SKM-1 treated with dmso at 0.1 percent for 144 hours (cell line): ENCODE data around the gene AMMECR1.
"Not testable (repeated sequence)": the region's sequence is repeated elsewhere in the genome, so short reads cannot be mapped to it uniquely, and the experiment has no call there.

ENCODE experiments used
- DNase-seq: peaks from one replicate; lab custom pipeline; 2025; ENCODE audit not compliant: unreplicated experiment; lab: John Stamatoyannopoulos, UW

AMMECR1 gene

GRCh38 chrX:110259117-110259516, 58.8 kb downstream of the AMMECR1 start:
- DNase-seq = no peak

DNA sequence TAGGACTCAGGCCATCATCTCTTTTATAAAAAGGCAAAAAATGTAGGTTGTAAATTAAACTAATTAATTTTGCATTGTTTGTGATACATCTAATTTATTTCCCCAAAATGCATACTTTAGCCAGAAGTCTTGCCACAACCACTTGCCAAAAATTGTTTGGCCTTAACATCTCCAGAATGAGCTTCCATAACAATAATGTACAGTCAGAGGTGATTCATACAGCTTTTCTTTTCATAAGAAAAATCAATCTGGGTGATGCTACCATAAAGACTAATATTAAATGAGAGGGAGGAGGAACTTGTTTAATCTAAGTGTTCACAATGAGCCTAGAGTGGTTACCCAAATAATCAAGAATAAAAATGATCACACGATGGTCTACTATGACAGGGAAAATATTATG, 59.3 kb downstream of the AMMECR1 start:
- DNase-seq = no peak

DNA sequence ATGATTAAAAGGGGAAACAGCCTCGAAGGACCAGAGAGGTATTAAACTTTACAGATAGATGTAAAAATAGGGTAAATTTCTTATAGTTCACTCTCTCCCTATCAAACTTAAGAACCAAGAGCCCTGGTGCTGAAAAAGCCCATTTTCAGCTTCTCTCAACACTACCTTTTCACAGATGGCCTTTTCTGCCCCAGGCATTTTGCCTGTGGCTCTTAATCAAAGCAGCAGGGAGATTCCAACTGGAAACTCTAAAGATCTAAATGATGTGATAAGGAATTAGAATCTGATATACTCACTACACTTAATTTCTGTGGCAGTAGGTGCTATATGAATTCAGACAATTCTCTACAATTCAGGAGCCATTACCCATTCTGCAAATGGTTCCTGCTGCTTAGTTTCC, 60.0 kb downstream of the AMMECR1 start:
- DNase-seq = no peak

DNA sequence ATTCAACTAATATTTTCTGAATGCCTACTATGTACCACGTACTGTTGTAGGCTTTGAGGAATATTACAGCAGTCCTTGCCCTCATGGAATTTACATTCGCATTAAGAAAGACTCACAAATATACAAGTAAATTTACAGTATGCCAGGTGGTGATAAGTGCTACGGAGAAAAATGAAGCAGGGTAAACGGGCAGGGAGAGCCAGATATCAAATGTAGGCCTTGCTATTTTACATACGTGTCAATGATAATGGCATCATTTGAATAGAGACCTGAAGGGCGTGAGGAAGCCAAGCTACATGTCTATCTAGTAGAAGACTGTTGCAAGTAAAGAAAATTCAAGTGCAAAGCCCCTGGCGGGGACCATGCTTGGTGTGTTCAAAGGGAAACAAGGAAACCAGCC, 65.2 kb downstream of the AMMECR1 start:
- DNase-seq = no peak

DNA sequence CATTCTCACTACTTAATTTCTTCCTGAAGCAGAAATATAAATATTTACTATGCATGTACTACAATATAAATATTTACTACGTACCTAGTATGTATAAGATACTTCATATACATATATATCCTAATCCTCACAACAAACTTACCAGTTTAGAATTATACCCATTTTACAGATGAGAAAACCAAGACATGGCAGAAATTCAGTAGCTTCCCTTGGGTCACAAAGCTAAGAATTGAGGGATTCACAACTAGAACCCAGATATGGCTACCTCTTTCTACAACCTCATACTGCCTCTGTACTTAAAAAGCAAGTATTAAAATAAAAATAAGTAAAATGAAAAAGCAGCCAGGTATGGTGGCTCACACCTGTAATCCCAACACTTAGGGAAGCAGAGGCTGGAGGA, 65.9 kb downstream of the AMMECR1 start:
- DNase-seq = no peak

DNA sequence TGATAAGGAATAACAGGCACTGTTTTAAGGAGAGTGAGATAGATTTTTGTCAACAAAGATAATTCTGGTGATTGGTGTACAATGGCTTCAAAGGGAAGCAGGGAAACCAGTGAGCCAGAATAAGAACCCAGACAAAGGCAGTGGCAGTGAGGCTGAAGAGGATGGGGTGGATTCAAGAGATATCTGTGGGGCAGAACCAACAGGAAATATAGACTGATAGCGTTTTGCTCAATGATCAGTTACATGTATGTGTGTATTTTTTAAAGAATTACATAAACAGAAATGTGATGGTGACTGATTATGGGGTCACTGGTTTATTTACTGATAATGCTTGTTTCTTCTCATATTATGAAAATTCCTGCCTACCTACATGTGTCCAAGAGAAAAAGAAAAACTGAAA, 66.4 kb downstream of the AMMECR1 start:
- no peak for DNase-seq

GRCh38 chrX:110250847-110251246, 67.0 kb downstream of the AMMECR1 start:
- DNase-seq = no peak

GRCh38 chrX:110248578-110248977, 69.3 kb downstream of the AMMECR1 start:
- no peak for DNase-seq

DNA sequence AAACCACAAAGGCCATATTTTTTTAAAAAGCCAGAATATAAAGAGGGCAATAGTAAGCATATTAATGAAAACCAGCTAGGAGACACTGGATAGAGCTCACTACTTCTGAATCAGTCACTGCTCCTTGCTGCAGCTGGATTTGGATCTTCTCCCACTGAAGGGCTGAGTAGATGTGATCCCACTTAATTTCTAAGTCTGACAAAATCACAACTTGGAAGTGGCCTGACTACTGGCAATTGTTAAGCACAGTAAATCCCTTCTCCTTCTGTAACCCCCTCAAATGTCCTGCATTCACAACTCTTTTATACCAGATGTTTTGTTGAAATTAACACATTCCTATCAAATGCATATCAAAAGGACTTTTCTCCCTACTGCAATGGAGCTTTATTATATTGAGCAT, 72.9 kb downstream of the AMMECR1 start:
- DNase-seq = no peak

DNA sequence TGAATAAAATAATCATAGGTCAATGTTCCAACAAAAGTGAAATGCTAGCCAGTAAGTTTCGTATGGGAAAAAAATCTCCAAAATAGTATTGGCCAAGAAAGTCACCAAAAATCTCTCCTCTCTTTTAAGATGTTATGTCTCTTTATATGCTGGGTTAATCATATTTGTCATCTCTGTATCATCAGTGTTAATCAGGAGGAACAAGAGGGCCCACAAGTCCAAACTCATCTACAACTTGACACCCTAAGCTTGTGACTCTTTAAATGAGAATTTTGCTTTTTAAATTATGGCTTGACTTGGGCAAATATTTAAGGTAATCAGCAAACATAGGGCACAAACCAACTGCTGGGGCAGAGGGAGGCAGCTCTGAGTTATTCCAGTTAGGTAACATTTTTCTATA, 75.5 kb downstream of the AMMECR1 start:
- no peak for DNase-seq

GRCh38 chrX:110241816-110242215, 76.1 kb downstream of the AMMECR1 start:
- no peak for DNase-seq

DNA sequence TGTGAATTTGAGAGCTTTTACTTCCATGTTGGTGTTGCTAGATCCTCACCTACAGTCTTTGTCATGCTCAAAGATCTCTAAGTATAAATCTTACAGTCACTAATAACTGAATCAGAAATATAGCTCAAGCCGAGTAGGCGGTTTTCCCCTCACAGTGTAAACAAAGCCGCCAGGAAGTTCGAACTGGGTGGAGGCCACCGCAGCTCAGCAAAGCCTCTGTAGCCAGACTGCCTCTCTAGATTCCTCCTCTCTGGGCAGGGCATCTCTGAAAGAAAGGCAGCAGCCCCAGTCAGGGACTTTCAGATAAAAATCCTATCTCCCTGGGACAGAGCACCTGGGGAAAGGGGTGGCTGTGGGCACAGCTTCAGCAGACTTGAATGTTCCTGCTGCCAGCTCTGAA, 79.6 kb downstream of the AMMECR1 start:
- DNase-seq = not testable (repeated sequence)

- not testable (repeated sequence) for DNase-seq
These were observed 86.4 kb downstream of the AMMECR1 start for GRCh38 chrX:110231485-110231884.

DNA sequence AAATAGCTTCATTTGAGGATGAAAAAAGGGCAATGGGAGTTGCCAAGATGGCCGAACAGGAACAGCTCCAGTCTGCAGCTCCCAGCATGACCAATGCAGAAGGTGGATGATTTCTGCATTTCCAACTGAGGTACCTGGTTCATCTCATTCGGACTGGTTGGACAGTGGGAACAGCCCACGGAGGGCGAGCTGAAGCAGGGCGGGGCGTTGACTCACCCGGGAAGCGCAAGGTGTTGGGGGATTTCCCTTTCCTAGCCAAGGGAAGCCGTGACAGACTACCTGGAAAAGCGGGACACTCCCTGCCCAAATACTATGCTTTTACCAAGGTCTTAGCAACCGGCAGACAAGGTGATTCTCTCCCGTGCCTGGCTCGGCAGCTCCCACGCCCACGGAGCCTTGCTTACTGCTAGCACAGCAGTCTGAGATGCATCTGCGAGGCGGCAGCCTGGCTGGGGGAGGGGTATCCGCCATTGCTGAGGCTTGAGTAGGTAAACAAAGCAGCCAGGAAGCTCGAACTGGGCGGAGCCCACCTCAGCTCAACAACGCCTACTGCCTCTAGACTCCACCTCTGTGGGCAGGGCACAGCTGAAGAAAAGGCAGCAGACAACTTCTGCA, 88.3 kb downstream of the AMMECR1 start:
- not testable (repeated sequence) for DNase-seq

DNA sequence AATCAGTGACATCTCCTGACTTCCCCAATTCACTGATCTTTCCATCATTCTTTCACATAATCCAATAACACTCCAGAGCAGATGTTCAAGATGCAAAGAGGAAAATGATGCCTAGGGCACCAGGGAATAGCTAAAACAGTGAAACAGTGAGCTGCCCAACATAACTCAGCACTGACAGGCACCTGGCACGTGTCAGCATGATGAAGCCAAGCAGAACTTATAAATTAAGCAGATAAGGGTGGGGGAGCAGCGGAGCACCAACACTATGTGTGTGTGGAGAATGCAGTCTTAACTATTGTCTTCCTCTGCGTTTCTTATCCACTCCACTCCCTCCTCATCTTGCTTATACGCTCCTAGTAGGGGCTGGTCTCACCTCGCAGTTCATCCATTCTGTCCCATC, 89.4 kb downstream of the AMMECR1 start:
- no peak for DNase-seq

DNA sequence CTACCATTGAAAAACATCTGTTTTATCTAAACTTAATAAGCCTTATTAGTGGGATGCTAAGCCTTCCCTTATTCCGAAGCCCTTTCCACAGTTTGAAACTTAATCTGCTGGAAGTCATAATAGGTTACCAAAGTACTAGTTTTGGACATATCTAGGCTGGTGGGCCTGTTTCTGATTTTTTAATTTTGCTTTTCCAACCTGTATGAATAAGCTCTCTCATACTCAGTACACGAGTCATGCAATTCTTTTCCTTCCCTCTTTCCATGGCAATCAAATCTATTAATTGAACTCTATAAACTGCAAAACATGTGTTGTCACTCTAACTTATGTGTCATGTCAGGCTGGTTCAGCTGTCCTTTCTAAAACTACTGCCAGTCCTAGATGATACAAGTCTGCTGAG, 91.0 kb downstream of the AMMECR1 start:
- DNase-seq = no peak

DNA sequence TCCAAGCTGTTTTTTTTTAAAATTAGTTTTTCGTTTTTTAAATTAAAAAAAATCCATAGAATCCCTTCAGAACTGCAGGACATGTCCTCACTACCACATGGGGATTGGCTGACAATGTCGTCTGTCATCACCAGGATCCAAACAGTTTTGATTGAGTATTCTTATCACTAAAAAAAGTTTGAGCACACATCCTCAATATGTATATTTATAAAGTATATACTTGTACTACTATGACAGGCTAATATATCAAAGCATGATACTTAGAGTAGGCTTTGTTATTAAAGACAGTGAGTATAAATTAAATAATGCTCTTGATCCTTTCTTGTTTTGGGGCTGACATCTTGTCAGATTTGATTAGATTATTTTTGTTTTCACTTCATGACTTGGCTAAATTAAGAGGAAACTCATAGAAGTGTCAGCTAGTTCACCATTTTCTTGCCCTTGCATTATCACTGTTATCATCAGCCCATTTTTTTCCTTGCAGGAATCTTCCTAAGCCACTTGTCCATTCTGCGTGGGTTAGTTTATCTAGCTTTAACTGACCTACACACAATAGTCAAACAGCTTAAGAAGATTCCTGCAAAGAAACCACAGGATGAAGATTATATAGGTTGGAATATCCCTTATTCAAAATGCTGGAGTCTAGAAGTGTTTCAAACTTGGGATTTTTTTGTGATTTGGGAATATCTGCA, 92.8 kb downstream of the AMMECR1 start:
- DNase-seq = no peak

DNA sequence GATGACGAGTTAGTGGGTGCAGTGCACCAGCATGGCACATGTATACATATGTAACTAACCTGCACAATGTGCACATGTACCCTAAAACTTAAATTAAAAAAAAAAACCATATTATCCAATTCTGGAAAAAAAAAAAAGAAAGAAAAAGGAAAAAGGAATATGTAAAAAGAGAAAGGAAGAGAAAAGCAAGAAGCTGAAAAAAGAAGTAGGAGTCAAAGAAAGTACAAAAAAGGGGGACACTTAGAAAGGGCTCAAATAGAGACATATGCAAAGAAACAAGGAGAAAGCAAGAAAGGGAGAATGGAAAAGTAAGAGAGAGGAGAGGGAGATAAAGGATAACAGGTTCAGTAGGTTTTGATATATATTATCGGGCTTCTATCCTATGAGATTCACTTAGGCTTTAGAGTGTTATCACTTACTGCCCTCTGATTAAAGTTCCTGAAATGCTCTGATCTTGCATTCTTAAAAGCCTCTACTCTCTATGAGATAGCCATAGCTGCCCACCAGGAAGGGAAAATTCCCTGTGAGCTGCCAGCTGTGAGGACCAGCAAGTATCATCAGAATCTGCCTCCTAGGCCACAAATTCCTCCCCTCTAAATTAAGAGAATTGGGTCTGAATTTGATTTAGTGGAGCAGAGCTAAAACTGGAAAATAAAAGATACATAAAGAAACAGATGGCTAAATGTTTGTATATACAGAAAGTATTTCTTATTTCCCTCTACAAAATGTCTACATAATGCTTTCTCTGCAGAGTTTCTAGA, 95.2 kb downstream of the AMMECR1 start:
- DNase-seq = no peak

DNA sequence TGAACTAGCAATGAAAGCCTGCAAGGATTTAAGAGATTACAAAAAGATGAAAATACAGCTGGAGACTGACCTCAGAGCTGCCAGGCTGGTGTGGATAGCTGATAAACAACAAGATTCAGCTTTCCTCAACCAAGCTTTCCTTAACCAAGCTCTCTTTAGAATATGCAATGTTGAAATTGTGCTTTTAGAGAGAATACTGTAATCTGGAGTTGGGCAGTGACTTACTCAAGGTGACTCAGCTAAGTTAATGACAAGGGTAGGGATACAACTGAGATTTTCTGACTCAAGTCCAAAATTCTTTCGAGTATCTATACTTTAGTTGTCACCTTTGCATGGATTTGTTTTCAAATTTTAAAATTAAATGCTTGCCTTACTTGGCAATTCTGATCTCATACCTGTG, 98.0 kb downstream of the AMMECR1 start:
- no peak for DNase-seq

DNA sequence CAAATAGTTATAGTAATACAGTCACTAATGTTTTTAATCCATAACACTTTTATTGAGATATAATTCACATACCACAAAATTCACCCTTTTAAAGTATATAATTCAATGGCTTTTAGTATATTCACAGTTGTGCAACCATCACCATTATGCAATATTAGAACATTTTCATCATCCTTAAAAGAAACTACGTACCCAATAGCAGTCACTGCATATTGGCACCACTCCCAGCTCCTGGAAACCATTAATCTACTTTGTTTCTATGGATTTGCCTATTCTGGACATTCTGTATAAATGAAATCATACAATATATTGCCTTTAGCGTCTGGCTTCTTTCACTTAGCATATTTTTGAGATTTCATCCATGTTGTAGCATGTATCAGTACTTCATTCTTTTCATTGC, 99.3 kb downstream of the AMMECR1 start:
- no peak for DNase-seq

DNA sequence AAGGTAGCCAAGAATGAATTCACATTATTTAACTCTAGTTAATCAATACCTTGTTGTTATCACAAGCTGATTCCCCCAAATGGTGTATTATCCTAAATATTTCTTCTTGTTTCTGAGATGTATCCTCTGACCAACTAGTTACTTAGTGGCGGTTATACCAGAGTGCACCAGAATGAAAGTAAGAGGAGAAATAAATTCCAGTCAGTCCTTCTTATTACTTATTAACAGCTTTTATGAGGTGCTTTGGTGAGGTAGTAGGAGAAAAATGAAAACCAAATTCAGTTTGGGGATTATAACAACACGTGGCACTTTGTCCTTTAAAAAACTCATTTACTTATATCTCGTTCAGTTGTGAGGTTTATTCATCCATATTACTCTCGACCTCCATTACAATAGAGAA, 101.9 kb downstream of the AMMECR1 start:
- no peak for DNase-seq

GRCh38 chrX:110215411-110215810, 102.5 kb downstream of the AMMECR1 start:
- DNase-seq = no peak
